Fibroblast of skin of back (primary cell): ENCODE data around the gene GLB1L.

ENCODE experiments used
- DNase-seq: peaks from one replicate; pipeline ENCODE4 v3.0.0-alpha.2; 2013

The GLB1L gene

DNA sequence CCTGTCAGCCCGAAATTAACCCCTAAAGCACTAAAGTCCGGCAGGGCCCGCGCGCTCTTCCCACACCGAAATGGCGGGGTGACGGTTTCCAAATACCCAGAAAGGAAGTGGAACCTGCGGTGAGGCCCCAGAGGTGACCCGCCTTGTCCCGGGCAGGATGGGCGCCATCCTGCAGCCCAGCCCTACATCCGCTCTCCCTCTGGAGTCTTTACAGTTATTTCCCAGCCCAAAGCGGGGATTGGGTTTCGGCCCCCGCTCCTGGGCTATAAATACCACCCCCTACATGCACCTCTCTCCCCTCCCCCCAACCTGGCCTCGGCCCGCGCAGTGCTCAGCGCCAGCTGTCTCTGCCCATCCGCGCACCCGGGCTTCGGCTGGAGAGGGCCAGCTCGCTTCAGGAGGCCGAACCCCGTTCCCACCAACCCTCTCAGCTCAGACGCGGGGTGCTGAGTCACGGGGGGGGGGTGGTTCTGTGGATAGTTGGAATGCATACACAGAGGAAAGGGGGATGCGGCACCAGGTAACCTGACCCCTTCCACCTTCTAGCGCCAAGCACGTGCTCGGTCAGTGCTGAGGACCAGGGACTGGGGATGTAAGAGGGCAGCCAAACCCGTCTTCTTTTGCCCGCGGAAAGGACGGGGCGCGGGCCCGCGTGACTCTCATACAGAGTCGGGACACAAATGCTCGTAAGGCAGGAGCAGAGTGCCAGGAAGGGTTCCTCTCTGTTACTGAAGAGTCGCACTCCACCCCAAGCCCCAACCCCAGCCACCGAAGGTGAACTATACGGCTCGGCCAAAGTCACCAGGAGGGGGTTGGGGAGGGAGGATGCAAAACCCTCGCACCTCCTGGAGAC, 7.9 kb upstream of the GLB1L start, which contains the start of gene TUBA4B:
Gene TUBA4B, plus strand, starts transcription at position 344 of the 853 bp plus-strand sequence. Its CDS starts 165 bp downstream, at position 509.
- DNase-seq = peak; percentile 7

DNA sequence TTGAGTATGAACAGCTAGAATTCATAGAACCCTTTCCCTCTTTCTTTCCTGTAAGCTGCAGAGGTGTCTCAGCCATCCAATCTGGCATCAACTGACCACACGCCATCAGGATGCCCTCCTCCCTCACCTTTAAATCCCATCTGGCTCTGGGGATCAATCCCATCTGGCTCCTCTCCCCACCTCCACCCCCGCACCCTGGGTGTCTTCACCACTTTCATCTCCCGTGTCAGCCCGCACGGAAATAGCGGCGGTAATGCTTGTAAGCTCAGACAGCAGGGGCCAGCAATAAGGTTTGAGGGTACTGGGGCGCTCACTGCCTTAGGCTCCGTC, 7.3 kb upstream of the GLB1L start:
- no peak for DNase-seq

DNA sequence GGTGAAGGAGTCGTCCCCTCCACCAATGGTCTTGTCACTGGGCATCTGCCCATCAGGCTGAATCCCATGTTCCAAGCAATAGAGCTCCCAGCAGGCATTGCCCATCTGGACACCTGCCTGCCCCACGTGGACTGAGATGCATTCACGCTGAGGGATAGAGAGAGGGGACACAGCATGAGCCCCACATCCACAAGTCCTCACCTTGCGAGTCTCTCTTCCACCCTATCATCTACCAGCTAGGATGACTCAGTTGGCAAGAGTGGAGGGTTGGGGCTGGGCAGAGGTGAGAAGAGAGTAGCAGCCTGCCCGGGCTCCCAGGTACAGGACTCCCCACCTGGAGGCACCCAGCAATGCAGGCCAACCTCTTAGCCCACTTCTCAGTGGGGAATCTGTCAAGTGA, 6.8 kb upstream of the GLB1L start:
- DNase-seq = no peak

DNA sequence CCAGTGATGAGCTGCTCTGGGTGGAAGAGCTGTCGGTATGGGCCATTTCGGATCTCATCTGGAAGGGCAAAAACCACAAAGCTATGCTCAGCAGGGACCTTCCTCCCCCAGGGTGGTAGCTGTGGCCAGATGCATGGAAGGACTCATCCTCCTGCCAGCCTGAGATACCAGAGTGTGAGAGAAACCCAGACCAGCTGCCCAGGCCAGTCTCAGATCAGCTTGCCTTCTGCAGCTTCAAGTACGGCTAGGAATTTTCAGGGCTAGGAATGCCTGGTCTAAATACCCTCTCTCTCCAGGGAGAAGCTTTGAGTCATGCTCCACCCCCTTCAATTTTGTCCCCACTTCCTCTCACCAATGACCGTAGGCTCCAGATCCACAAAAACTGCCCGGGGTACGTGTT, 6.4 kb upstream of the GLB1L start:
- peak; percentile 72 for DNase-seq

DNA sequence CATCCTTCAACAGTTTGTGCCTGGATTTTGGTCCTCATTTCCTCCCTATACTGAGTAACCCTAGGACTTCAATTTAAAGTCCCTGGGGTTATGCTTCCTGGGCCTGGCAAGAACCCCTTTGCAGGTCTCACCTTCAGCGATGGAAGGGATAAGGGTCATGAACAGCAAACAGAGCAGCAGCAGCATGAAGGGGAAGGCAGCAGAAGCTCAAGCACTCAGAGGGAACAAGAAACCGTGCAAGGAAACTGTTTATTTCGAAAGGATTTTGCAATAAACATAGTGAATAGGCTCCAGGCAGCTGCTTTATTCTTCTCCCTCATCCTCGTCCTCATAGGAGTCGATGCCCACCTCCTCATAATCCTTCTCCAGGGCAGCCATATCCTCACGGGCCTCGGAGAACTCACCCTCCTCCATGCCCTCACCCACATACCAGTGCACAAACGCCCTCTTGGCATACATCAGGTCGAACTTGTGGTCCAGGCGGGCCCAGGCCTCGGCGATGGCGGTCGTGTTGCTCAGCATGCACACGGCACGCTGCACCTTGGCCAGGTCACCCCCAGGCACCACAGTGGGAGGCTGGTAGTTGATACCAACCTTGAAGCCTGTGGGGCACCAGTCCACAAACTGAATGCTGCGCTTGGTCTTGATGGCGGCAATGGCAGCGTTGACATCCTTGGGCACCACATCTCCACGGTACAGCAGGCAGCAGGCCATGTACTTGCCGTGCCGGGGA, 5.0 kb upstream of the GLB1L start:
- no peak for DNase-seq

DNA sequence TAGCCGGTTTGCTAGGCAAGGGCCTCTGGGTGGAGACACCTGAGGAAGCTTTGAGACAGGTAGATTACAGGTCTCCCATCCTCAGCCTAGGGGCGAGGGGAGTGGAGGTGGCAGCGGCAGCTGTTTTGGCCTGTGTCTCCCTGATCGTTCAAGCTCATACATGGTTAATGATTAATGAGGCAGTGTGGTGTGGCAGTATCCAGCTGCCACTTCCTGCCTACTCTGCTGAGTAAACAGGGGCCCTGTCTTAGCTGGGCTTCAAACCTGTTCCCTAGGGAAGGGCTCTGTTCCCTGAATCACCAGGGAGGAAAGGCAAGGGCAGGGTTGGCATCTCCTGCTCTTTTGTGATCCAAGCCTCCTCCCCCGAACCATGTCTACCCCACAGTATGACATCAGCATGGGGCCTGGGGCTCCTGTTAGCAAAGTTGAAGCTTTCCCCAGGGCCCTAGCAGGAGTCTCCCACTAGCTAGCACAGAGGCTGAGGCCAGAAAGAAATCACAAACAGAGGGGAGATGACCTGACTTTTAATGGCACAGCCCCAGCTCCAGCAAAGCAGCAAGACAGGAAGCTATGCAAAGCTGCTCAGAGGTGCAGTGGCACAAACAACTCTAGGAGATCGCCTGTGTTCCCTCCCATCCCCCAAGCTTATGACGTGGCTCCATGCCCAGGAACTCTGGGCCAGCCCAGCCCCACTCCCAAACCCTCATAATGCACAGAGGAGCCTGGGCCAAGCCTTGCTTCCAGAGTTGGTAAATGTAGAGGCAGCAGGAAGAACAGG, 4.1 kb upstream of the GLB1L start:
- peak; percentile 86 for DNase-seq

DNA sequence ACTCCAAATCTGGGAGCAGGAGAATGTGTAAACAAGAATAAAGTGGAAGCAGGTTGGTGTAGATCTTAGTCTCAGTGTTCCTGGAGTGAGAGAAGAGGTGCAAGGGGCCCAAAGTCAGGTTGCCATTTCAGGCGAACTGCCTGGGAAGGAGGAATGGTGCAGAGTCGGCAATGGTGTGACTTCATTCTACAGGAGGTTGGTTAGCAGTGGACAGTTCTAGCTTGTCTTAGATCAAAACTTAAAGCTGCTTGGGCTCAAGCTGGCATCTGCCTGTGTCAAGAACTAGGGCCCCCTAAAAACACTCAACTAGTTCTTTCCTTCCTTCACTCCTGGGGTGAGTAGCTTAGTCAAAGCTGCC, 3.6 kb upstream of the GLB1L start:
- DNase-seq = no peak

DNA sequence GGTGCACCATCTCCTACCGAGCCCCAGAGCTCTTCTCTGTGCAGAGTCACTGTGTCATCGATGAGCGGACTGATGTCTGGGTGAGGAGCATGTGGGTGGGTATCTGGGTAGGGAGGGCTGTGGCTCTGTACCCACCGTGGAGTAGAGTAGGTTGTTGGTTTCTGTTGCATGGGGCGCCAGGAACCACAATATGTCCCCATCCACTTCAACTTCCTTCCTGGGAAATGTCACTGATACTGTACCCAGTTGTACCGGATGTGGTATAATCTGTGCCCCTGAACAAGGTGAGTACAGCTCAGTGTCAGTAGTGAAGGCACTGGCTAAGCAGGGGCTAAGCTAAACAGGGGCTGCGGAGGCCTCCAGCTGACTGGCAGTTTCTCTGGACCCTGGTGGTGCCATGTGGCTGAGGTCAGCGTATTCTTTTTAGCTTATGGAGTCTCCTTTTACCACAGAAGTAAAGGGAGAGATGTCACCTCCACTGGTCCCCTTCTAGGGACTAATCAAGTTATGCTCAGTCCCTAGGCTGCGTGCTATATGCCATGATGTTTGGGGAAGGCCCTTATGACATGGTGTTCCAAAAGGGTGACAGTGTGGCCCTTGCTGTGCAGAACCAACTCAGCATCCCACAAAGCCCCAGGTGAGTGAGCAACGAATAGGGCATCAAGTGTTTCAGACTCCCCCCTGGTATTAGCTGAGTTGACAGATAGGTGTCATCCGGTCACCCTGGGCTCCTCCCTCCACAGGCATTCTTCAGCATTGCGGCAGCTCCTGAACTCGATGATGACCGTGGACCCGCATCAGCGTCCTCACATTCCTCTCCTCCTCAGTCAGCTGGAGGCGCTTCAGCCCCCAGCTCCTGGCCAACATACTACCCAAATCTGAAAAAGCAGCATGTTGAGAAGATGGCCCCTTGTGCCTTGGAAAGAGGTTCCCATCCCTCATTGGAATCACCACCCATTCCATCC, 2.7 kb upstream of the GLB1L start:
- no peak for DNase-seq

DNA sequence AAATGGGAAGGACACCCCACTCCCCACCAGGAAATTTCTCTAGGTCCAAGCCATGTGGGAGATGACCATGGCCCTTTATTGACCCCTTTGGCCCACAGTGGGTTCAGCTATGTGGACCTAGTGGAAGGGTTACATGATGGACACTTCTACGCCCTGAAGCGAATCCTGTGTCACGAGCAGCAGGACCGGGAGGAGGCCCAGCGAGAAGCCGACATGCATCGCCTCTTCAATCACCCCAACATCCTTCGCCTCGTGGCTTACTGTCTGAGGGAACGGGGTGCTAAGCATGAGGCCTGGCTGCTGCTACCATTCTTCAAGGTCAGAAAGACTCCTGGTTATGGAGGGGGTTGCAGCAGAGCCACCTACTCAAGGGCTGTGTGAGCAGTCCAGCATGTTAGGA, 1.3 kb upstream of the GLB1L start:
- DNase-seq = no peak

DNA sequence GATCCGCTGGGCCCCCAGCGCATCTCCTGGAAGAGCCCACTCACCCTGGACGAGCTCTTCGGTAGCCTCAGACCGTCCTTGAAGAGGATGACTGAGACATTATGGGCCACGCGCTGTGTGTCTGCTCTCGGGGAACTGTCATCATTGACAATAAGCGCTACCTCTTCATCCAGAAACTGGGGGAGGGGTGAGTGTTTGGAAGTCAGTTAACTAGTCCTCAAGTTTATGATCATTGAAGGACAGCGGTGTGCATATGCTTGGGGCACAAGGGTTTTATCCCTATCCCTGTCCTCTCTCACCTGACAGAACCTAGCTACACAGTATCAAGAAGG, 621 bp upstream of the GLB1L start:
- DNase-seq = no peak

DNA sequence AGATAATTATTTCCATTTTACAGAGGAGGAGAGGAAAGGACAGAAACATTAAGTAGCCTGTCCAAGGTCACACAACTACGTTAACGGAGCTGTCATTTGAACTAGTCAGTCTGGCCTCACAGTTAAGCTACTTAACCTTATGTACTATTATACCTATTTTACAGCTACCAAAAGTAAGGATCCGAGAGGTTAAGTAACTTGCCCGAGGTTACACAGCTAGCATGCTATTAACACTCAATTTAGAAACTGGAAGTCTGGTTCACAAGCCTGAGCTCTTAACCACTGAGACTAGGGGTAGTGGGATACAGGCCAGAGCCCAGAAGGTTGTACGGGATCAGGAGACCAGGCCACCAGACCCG, 476 bp downstream of the GLB1L start:
- no peak for DNase-seq

DNA sequence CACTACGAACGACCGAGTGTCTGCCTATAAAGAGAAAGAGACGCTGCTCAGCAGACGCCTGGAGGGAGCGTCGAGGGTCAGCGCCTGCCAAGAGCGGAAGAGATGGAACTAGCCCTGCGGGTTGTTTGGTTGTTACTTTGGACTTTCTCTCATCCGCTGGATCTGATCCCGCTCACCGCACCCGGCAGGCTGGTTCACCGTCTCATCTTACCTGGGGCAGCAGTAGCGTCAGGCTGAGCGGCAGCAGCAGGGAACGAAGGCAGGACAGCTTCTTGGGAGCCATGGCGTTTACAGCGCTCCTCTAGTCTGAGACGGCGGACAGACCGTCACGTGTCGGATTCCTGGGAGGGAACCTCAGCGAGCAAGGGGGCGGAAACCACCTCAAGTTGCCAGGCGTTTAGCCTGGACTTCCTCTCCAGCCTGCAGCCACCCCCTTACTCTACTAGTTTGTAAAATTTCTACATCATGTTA, 1.9 kb downstream of the GLB1L start:
- no peak for DNase-seq

DNA sequence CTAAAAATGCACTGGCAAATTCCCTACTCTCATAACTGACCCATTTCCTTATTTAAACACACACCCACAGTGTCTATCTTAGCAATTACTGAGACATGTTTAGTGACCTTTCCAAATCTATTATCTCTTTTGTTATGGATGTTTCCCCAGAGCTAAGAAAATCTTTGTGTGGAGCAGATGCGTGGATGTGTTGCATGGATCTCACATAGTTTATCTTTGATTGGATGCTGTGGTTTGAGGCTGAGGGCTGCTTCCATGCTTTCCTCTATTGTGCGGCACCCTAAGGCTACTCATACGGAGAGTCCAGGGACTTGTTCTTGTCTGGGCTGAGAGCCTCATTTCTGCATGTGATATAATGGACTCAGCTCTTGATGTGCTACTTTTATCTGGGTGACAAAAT, 10.9 kb downstream of the GLB1L start:
- DNase-seq = no peak

DNA sequence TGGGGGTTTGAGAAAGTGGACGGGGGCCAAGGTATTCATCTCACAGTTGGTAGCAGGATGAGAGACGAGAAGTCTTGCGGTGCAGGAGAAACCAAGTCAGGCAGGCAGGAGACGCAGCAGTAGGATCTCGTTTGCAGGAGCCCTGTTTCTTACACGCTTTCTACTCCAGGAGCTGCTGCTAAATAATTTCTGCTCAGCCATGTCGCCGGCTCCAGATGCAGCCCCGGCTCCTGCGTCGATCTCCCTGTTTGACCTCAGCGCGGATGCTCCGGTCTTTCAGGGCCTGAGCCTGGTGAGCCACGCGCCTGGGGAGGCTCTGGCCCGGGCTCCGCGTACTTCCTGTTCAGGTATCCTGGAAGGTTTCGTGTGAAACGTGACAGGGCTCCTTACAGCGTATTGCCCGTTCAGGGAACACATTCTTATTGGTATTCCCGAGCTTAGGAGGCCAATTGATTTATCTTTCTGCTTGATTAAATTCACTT, 15.1 kb downstream of the GLB1L start:
- peak; percentile 74 for DNase-seq

DNA sequence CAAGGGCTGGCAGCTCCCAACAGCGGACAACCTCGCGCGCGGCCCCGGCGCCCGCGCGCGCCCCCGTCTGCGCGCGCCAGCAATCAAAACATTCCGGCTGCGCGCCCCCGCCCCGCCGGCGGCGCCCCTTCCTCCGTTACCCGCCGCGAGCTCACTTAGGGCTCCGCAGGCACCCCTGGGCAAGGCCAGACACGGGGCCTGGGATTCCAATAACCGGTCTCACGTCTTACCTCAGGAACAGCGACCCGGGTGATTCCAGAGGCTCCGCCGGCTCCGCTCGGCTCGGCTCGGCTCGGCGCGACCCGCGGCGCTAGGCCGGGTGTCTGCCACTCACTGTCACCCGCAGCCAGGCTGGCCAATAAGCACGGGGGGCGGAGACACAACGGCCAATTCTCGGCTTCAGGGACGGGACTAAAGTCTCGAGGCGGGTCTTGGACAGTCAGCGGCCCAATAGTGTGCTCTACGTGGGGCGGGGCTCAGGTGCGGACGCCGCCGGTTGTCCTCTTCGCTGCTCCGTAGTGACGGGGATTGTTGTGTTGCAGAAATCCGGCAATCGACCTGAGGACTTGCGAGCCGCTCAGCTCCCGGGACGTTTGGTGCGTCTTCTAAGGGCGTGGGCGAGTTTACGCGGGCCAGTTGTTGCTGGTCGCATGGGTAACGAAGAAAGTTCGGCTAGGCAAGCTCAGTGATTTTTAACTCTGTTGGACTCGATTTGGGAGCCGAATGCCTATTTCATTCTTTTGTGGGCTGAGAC, 15.8 kb downstream of the GLB1L start, which contains the start of the genes ANKZF1 and ATG9A:
Gene ANKZF1, plus strand, starts transcription at position 502 of the 754 bp plus-strand sequence. CDS start 452 bp downstream, outside the sequence.
Gene ATG9A, minus strand, starts transcription at position 332 of the 754 bp plus-strand sequence. CDS start 1,612 bp downstream, outside the sequence.
- DNase-seq = peak; percentile 99

DNA sequence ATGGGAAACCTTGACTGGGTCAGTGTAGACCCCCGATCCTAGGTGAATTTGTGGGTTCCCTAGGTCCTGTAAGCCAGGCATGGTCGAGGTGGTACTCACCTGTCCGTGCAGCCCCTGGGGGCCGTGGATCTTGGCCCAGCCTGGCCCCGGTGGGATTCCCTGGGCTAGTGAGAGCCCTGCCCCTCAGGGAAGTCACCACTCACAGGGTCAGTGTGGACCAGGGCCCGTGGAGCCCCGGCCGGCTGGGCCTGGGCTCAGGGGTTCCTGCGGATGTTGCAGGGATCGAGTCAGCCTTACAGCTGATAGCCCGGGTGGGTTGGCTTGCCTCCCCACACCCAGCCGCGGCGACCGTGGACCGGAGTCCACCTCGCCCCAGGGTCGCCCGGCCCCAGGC, 16.3 kb downstream of the GLB1L start:
- DNase-seq = no peak

DNA sequence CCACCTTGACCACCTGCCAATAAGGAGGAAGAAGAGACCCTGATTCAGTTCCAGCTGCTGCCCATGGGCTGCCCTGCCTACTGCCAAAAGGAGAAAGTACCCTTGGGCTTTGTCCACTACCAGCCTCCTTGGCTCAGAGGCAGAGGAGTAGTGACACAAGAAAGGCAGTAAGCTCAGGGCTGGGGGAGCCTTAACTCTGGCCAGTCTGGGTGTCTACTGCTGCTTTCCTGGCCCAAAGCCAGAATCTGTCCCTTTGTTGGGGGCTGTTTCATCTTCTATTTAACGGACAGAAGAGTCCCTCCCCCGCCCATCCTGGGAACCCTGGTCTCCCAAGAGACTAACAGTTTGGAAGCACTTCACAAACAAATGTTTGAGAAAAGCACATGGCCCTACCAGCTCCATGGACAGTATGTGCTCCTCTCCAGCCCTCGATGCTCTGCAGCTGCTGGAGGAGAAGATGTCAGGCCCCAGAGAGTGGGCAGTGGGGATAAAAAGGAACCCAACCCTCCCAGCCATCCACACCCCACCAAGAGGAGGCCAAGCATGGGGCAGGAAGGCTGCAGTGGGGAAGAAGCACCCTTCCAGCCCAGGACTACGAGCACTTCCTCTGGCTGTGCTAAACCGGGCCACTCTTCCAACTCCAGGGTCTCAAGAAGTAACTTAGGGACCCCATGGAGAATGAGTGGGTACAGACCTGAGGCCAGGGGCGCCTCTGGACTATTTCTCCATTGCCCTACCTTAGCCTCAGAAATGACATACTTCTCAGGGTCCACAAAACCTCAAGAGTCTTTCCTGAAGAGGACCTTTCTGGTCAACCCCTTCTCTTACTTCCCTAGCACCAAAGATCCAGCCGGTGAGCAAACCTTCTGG, 17.0 kb downstream of the GLB1L start:
- DNase-seq = peak; percentile 3

DNA sequence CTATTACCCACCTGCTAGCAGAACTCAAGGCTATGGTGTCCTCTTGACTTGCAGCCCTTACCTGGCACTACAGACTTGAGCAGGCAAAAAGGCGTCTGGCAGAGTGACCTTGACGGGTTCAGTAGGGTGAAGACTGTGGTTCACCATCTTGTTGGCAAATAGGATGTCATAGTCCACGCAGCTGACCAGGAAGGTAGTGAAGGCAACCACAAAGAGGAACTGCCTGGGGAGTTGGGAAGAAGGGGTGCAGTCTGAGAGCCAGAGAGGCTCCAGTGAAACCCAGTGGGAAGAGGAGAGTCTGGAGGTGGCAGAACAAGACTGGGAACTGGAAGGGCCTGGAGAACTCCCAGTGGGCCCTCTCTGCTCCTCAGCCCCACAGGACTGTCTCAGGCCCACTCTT, 19.9 kb downstream of the GLB1L start:
- no peak for DNase-seq

DNA sequence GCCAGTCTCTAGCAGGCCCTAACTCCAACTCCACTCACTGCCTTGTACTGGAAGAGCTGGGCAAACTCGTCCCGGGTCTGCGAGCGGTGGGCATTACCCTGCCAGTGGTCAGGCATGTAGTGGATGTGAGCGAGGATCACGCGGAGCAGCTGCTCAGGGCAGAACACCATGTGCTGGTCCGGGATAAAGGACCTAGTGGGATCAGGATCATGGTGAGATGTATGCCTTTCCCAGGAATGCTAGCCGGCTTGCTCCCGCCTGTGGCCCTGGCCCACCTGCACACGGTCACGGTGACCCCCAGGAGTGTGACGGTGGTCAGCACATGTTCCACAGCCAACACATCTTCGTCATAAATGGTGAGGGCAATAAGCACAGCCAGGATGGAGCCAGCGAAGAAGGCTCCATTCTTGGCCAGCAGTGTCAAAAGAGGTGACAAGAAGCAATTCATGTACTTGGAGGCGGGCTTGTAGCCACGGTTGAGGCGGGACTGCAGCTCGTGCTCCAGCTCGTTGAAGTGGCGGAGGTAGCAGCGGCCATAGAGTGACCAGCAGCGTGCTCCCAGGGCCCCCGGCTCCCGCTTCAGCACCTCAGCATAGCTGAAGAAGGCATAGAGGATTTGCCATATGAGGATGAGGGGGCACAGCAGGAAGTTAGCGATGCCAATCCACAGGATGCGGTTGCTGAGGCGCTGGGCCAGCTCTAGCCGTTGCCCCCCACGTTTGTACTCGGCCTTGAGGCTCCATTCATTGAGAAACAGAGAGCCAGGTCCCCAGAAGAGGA, 21.2 kb downstream of the GLB1L start:
- DNase-seq = no peak
